HG03378 (cell line): ENCODE measurements around the gene YPEL2.

Experiments
- ATAC-seq: cut with Tn5 transposase; IDR thresholded peaks from one replicate; pipeline ENCODE4 v1.9.1; 2021; ENCODE audit warnings: mild to moderate bottlenecking, moderate library complexity; ENCODE audit not compliant: unreplicated experiment

YPEL2 gene

GRCh38 chr17:59428916-59429485 lies 97.5 kb downstream of the YPEL2 start:
- no peak for ATAC-seq

GRCh38 chr17:59431601-59432000 lies 100.1 kb downstream of the YPEL2 start:
- ATAC-seq, result no peak

- no peak for ATAC-seq
Measured at GRCh38 chr17:59432657-59433056, 101.2 kb downstream of the YPEL2 start.

- ATAC-seq, result no peak
Measured at GRCh38 chr17:59433586-59433985, 102.1 kb downstream of the YPEL2 start.

GRCh38 chr17:59434429-59434828 lies 103.0 kb downstream of the YPEL2 start:
- no peak for ATAC-seq

- ATAC-seq, result no peak
Measured at GRCh38 chr17:59435238-59435637, 103.8 kb downstream of the YPEL2 start.

- no peak for ATAC-seq
Measured at GRCh38 chr17:59436900-59437299, 105.4 kb downstream of the YPEL2 start.

- no peak for ATAC-seq
Measured at GRCh38 chr17:59437791-59438281, 106.4 kb downstream of the YPEL2 start.

GRCh38 chr17:59439262-59439661 lies 107.8 kb downstream of the YPEL2 start:
- no peak for ATAC-seq

DNA sequence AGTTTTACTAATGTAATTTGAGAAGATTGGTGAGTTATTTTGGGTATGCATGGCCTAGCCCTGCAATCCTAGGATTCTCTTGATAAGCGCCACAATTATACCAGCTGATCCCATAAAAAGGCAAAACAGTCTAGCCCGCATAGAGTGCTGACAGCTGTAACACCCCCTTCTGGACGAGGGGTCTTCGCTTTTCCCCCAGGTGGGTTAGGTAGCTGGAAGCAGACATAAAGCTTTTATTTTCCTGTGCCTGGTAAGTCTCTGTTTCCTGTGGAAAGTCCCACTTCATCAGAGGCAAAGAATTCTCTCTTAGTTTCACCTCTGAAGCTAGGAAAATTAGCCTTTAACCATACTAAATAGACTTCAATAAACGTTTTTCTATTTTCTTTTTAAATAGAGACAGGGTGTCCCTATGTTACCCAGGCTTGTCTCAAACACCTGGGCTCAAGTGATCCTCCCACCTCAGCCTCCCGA lies 108.3 kb downstream of the YPEL2 start:
- ATAC-seq, result no peak

DNA sequence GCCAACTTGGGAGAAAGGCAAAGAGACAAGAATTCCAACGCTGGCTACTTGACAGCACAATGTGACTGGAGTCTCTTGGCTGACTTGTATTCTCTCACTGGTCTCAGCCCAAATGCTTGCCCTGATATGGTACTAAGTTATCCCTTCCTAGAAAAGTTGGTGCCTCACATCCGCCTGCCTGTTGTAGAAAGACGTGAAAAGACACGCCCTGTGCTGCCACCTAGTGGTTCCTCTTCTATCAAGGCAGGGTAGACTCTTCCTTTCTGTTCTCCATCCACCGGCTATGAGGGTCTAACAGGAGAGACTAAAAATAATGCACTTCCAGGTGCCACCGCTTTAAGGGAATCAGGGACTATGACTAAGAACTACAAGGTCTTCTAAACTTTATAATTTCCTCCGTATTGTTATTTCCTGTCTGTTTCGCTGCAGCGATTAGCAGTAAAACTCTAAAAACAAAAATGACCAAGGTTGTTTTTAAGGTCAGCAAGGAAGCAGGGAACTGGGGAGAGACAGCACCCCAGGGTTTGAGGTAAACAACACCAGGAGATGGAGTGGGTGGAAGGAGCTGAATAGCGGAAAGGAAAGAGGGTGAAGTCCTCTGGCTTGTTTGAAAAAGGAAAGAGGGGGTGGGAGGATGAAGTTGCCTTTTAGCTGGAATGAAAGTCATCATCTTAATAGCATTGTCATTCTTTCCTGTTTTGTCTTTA lies 109.5 kb downstream of the YPEL2 start:
- ATAC-seq, result peak; percentile 50

DNA sequence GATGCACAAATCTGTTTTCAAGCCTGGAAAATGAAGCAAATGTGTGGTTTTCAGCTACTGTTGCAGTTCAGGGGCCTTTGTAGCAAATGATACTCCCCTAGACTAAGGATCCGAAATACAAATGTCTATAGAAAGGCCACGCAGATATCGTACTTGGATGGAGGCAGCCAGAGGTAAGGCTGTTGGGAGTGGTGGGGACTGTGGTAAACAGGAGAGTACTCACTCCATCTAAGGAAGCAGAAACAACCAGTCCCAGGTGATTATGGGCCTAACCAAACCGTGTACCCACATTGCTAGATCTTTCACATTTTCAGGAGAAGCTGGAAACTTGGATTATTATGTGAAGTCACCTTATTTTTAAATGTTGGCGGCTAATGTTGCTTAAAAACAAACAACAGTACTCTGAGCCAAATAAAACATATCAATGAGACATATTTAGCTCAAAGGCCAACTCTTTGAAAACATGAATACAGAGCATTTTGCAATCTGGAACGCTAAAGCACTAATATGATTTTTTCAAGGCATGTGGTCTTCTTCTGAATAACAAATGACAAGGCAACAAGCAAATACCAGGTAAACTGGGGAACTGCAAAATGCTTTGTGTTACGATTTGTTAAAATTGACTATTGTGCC lies 110.1 kb downstream of the YPEL2 start:
- no peak for ATAC-seq

- no peak for ATAC-seq
Measured at GRCh38 chr17:59443106-59443505, 111.7 kb downstream of the YPEL2 start.
